Mesothelial cell of epicardium (in vitro differentiated cells): ENCODE data around the gene SCUBE1. TPM values are rescaled to one million over a fixed set of nuclear protein-coding genes. Genes with fewer than 3 reads are reported as not detected.
A peak's percentile ranks its signal among the peaks of the same experiment; 100 is the strongest.

Experiments
- DNase-seq, 2 experiments: peaks; one replicate each; pipeline ENCODE4 v3.0.0; 2021; ENCODE audit warnings: low spot score in 2 of 2; ENCODE audit not compliant: unreplicated experiment in 2 of 2
- H3K27ac Mint-ChIP-seq: 2 replicates; pipeline ENCODE4 v1.8.0; 2021; ENCODE audit warnings: mixed read lengths
- H3K27me3 Mint-ChIP-seq: 2 replicates; pipeline ENCODE4 v1.8.0; 2021; ENCODE audit warnings: low read depth, mixed read lengths
- H3K36me3 Mint-ChIP-seq: 2 replicates; pipeline ENCODE4 v1.8.0; 2021; ENCODE audit warnings: mixed read lengths
- H3K4me1 Mint-ChIP-seq: 2 replicates; pipeline ENCODE4 v1.8.0; 2021; ENCODE audit warnings: mixed read lengths
- H3K4me3 Mint-ChIP-seq: 2 replicates; pipeline ENCODE4 v1.8.0; 2021; ENCODE audit warnings: mild to moderate bottlenecking, moderate library complexity, mixed read lengths
- H3K9me3 Mint-ChIP-seq: 2 replicates; pipeline ENCODE4 v1.8.0; 2021; ENCODE audit warnings: mixed read lengths
- CTCF ChIP-seq: fragments of 200-600 bp; sonication (generic); IDR thresholded peaks from one replicate; pipeline ENCODE4 v1.5.0; 2021; ENCODE audit warnings: antibody characterized with exemption; ENCODE audit not compliant: unreplicated experiment
- total RNA-seq: library from RNA; stranded (reverse); gene quantifications from 3 replicates; pipeline ENCODE4 v1.2.1, GENCODE V29; 2021

The SCUBE1 gene
- total RNA-seq, 1 donor from 2014 or later: 19.3 TPM

- no peak for TF ChIP-seq CTCF
- H3K9me3 Mint-ChIP-seq: no peaks in the 10 kb centered on the region
- no peaks in the 10 kb centered on the region for H3K36me3 Mint-ChIP-seq
- peaks cover 37% of the 10 kb centered on the region for H3K4me1 Mint-ChIP-seq
- no peak for DNase-seq
- H3K27me3 Mint-ChIP-seq: no peaks in the 10 kb centered on the region
- no peak overlapping the region for H3K4me3 Mint-ChIP-seq
- peak overlapping the region; percentile 3 for H3K27ac Mint-ChIP-seq
These were observed 100.5 kb downstream of the SCUBE1 start for GRCh38 chr22:43242627-43243026.

- Mint-ChIP-seq H3K4me1 (peaks cover 40% of the 10 kb centered on the region), H3K36me3 (no peaks in the 10 kb centered on the region), H3K4me3 (no peak overlapping the region), H3K9me3 (no peaks in the 10 kb centered on the region), H3K27ac (no peak overlapping the region), H3K27me3 (no peaks in the 10 kb centered on the region)
- DNase-seq: no peak
- TF ChIP-seq CTCF: no peak
These were observed 101.3 kb downstream of the SCUBE1 start for GRCh38 chr22:43241699-43242386.

- H3K36me3 Mint-ChIP-seq: no peaks in the 10 kb centered on the region
- H3K4me3 Mint-ChIP-seq: no peak overlapping the region
- H3K27me3 Mint-ChIP-seq: no peaks in the 10 kb centered on the region
- peaks cover 47% of the 10 kb centered on the region for H3K4me1 Mint-ChIP-seq
- no peak overlapping the region for H3K27ac Mint-ChIP-seq
- TF ChIP-seq CTCF: no peak
- no peak for DNase-seq
- no peaks in the 10 kb centered on the region for H3K9me3 Mint-ChIP-seq
These were observed 102.0 kb downstream of the SCUBE1 start for GRCh38 chr22:43241138-43241597.

- no peak for TF ChIP-seq CTCF
- Mint-ChIP-seq H3K36me3 (no peaks in the 10 kb centered on the region), H3K4me3 (no peak overlapping the region), H3K27me3 (no peaks in the 10 kb centered on the region), H3K9me3 (no peaks in the 10 kb centered on the region), H3K4me1 (peaks cover 53% of the 10 kb centered on the region), H3K27ac (no peak overlapping the region)
- no peak for DNase-seq
These were observed 102.6 kb downstream of the SCUBE1 start for GRCh38 chr22:43240614-43241013.

GRCh38 chr22:43239956-43240355 lies 103.2 kb downstream of the SCUBE1 start:
- DNase-seq: no peak
- no peak overlapping the region for H3K27ac Mint-ChIP-seq
- peaks cover 57% of the 10 kb centered on the region for H3K4me1 Mint-ChIP-seq
- no peaks in the 10 kb centered on the region for H3K9me3 Mint-ChIP-seq
- H3K4me3 Mint-ChIP-seq: no peak overlapping the region
- no peaks in the 10 kb centered on the region for H3K27me3 Mint-ChIP-seq
- H3K36me3 Mint-ChIP-seq: no peaks in the 10 kb centered on the region
- TF ChIP-seq CTCF: no peak
